H1 (cell line): ENCODE measurements around the gene CCSAP. TPM values are rescaled to one million over a fixed set of nuclear protein-coding genes. Genes with fewer than 3 reads are reported as not detected.

ENCODE experiments used
- BACH1 ChIP-seq: IDR thresholded peaks from 2 replicates; pipeline ENCODE4 v1.6.1; 2012; ENCODE audit warnings: low read length, improper control_type of control experiment
- CEBPB ChIP-seq: IDR thresholded peaks from 2 replicates; pipeline ENCODE4 v1.6.1; 2012; ENCODE audit warnings: low read depth, low read length
- POU5F1 ChIP-seq: IDR thresholded peaks from 2 replicates; pipeline ENCODE4 v1.6.1; 2011; ENCODE audit warnings: low read depth, mild to moderate bottlenecking, low read length, moderate library complexity
- RBBP5 ChIP-seq: IDR thresholded peaks from 2 replicates; pipeline ENCODE4 v1.7.1; 2012; ENCODE audit warnings: low read depth, mild to moderate bottlenecking, inconsistent platforms, low read length, moderate library complexity, borderline replicate concordance
- RXRA ChIP-seq: IDR thresholded peaks from 2 replicates; pipeline ENCODE4 v1.6.1; 2011; ENCODE audit warnings: low read depth, mild to moderate bottlenecking, low read length, moderate library complexity; ENCODE audit not compliant: insufficient read depth
- TAF1 ChIP-seq: IDR thresholded peaks from 2 replicates; pipeline ENCODE4 v1.6.1; 2011; ENCODE audit warnings: mild to moderate bottlenecking, low read depth, low read length
- TEAD4 ChIP-seq: IDR thresholded peaks from 2 replicates; pipeline ENCODE4 v1.6.1; 2012; ENCODE audit warnings: low read depth, low read length, inconsistent platforms, mixed read lengths
- YY1 ChIP-seq: IDR thresholded peaks from 2 replicates; pipeline ENCODE4 v1.6.1; 2011; ENCODE audit warnings: low read depth, mild to moderate bottlenecking, low read length
- polyA plus RNA-seq, 7 experiments: library from polyadenylated mRNA; depleted of rRNA in 3 of 7; stranded (reverse) in 5 of 7; unstranded in 2 of 7; fragments of >200 nt in 5 of 7; fragments of 200-250 nt in 2 of 7; gene quantifications; 1 replicate in 5 of 7; 2 replicates in 1 of 7; 4 replicates in 1 of 7; pipeline versions ENCODE4 v1.2.1 to v1.2.3, GENCODE V29; 2011 to 2013; ENCODE audit warnings: missing spikeins in 2 of 7, mixed read lengths in 2 of 7
- total RNA-seq: library from RNA; stranded (reverse); fragmentation: NEBNext Ultra II Directional; extraction: Animal tissue kit (Norgen Biotek cat#: 25700); gene quantifications from 2 replicates; pipeline ENCODE4 v1.2.1, GENCODE V29; 2021
- TF ChIP-seq, protein P1 (sequence below): fragments of 300-600 bp; sonication (generic); IDR thresholded peaks from 2 replicates; pipeline ENCODE4 v1.7.1; 2012; ENCODE audit warnings: low read length, moderate library complexity, mild to moderate bottlenecking, inconsistent platforms; ENCODE audit not compliant: insufficient replicate concordance

Gene CCSAP
- total and polyA plus RNA-seq, 2 of the 8 experiments (the other 6 are each of a cell fraction or from before 2014, with no cell fraction given), result 3.5 to 17.2 TPM

GRCh38 chr1:229273507-229274232 is 69.2 kb downstream of the CCSAP start (continued):
- TF ChIP-seq, protein P1, sequence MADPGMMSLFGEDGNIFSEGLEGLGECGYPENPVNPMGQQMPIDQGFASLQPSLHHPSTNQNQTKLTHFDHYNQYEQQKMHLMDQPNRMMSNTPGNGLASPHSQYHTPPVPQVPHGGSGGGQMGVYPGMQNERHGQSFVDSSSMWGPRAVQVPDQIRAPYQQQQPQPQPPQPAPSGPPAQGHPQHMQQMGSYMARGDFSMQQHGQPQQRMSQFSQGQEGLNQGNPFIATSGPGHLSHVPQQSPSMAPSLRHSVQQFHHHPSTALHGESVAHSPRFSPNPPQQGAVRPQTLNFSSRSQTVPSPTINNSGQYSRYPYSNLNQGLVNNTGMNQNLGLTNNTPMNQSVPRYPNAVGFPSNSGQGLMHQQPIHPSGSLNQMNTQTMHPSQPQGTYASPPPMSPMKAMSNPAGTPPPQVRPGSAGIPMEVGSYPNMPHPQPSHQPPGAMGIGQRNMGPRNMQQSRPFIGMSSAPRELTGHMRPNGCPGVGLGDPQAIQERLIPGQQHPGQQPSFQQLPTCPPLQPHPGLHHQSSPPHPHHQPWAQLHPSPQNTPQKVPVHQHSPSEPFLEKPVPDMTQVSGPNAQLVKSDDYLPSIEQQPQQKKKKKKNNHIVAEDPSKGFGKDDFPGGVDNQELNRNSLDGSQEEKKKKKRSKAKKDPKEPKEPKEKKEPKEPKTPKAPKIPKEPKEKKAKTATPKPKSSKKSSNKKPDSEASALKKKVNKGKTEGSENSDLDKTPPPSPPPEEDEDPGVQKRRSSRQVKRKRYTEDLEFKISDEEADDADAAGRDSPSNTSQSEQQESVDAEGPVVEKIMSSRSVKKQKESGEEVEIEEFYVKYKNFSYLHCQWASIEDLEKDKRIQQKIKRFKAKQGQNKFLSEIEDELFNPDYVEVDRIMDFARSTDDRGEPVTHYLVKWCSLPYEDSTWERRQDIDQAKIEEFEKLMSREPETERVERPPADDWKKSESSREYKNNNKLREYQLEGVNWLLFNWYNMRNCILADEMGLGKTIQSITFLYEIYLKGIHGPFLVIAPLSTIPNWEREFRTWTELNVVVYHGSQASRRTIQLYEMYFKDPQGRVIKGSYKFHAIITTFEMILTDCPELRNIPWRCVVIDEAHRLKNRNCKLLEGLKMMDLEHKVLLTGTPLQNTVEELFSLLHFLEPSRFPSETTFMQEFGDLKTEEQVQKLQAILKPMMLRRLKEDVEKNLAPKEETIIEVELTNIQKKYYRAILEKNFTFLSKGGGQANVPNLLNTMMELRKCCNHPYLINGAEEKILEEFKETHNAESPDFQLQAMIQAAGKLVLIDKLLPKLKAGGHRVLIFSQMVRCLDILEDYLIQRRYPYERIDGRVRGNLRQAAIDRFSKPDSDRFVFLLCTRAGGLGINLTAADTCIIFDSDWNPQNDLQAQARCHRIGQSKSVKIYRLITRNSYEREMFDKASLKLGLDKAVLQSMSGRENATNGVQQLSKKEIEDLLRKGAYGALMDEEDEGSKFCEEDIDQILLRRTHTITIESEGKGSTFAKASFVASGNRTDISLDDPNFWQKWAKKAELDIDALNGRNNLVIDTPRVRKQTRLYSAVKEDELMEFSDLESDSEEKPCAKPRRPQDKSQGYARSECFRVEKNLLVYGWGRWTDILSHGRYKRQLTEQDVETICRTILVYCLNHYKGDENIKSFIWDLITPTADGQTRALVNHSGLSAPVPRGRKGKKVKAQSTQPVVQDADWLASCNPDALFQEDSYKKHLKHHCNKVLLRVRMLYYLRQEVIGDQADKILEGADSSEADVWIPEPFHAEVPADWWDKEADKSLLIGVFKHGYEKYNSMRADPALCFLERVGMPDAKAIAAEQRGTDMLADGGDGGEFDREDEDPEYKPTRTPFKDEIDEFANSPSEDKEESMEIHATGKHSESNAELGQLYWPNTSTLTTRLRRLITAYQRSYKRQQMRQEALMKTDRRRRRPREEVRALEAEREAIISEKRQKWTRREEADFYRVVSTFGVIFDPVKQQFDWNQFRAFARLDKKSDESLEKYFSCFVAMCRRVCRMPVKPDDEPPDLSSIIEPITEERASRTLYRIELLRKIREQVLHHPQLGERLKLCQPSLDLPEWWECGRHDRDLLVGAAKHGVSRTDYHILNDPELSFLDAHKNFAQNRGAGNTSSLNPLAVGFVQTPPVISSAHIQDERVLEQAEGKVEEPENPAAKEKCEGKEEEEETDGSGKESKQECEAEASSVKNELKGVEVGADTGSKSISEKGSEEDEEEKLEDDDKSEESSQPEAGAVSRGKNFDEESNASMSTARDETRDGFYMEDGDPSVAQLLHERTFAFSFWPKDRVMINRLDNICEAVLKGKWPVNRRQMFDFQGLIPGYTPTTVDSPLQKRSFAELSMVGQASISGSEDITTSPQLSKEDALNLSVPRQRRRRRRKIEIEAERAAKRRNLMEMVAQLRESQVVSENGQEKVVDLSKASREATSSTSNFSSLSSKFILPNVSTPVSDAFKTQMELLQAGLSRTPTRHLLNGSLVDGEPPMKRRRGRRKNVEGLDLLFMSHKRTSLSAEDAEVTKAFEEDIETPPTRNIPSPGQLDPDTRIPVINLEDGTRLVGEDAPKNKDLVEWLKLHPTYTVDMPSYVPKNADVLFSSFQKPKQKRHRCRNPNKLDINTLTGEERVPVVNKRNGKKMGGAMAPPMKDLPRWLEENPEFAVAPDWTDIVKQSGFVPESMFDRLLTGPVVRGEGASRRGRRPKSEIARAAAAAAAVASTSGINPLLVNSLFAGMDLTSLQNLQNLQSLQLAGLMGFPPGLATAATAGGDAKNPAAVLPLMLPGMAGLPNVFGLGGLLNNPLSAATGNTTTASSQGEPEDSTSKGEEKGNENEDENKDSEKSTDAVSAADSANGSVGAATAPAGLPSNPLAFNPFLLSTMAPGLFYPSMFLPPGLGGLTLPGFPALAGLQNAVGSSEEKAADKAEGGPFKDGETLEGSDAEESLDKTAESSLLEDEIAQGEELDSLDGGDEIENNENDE, result no peak
- no peak for TF ChIP-seq POU5F1
- no peak for TF ChIP-seq RBBP5
- no peak for TF ChIP-seq RXRA
- no peak for TF ChIP-seq BACH1
- TF ChIP-seq TAF1, result no peak
- no peak for TF ChIP-seq TEAD4
- no peak for TF ChIP-seq YY1
- no peak for TF ChIP-seq CEBPB
